NCI-H146 (cell line): Measurements from ENCODE around the gene ADPRHL1.

Source experiments
- DNase-seq: peaks from one replicate; lab custom pipeline; 2025; lab: John Stamatoyannopoulos, UW

The ADPRHL1 gene

DNA sequence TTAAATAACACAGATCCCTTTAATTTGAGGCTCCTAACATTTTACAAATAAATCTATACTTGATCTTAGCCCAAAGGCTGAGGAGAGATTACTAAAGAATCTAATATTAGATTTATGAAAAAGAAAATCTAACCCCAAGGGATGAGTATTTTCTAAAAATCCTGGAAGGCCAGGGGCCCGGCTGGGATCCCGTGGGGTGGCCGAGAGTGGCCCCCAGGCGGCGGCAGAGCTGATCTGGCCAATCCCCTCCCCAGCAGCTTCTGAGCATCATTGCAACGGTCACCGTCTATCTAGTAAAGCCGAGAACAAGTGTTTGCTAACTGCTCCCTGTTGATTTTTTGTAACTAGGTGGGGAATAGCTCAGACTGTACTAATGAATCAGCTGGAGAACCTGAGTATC is 37.5 kb downstream of the ADPRHL1 start:
- no peak for DNase-seq

GRCh38 chr13:113415032-113415431 is 38.3 kb downstream of the ADPRHL1 start:
- DNase-seq, result no peak

DNA sequence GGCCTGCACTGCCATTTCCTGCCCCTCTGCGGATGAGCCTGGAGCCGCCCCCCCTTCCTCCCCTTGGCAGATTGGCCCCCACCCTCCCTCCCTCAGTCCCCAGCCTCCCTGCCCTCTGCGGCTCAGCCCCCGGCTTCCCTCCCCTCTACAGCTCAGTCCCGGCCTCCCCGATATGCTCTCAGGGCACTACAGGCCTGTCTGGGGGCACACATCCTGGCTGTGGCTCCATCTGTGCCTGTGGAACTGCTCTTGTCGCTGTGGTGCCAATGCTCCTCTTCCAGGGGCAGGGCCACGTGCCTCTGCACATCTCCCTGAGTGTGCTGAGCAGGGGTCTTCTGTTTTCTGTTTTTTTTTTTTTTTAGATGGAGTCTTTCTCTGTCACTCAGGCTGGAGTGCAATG is 39.0 kb downstream of the ADPRHL1 start:
- DNase-seq, result no peak

GRCh38 chr13:113413898-113414282 is 39.4 kb downstream of the ADPRHL1 start:
- no peak for DNase-seq

DNA sequence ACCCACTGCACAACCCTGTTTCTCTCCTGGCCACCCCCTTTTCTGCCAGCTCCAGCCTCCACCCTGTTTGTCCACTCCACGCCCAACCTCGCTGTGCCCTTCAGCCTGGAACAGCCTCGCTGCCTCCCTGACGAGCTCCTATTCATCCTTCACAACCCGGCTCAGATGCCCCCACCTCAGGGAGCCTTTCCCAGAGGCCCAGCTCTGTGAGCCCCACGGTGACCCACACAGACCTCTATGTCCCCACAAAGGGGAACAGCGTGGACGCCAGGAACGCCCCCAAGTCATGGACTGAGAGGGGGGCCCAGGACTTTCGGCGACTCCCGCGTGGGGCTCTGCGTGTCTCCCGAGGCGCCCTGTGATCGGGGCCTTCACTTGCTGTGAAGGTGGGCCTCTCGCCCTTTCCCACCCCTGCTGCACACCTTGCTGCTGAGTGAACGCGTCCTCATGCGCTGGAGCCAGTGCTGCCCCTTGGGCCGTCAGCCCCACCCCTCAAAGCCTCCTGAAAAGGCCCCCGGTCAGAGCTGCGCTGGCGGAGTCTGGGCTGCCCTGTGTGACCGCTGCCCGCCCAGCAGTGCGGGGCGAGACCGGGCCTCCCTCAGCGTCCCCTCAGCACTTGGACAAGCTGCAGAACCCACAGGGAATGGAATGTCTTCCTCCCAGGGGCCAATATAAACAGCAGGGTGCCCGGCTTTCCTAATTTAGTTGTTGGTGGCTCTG is 40.0 kb downstream of the ADPRHL1 start:
- DNase-seq, result no peak

GRCh38 chr13:113412440-113412839 is 40.8 kb downstream of the ADPRHL1 start:
- DNase-seq, result no peak

GRCh38 chr13:113411216-113412023 is 41.9 kb downstream of the ADPRHL1 start:
- DNase-seq, result no peak

DNA sequence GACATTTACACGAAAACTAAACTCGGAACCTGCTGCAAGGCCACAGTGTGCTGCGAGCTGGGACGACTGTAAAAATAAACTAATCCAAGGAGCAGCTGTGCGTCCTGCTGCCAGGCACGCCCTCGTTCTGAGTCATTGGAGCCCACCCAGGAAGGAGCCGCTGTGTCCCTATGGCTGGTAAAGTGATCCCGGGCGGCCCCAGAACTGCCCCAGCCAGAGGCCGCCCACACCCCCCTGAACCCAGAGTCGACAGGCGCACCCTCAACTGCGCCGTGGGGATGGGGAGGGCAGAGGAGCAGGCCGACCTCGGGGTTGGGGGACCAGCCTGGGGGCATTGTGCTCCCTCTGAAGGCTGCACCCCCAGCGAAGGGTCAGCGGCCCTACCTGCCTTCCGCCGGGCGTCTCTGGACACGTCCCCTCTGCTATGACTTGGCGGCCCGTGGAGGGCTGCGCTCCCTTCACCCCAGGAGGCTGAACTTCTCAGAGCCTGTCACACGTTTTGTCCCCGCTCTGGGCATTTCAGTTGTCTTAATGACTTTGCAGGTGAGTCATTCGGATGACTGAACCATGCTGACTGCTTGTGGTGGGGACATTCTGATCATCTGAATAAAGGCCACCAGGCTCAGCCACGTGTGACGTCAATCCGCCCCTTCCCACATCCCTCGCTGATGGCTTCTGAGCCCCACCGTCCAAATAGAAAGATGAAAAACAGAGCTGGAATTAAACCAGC is 42.7 kb downstream of the ADPRHL1 start:
- DNase-seq, result peak; percentile 30

- DNase-seq, result no peak
Observed at GRCh38 chr13:113408562-113408961, 44.7 kb downstream of the ADPRHL1 start.

DNA sequence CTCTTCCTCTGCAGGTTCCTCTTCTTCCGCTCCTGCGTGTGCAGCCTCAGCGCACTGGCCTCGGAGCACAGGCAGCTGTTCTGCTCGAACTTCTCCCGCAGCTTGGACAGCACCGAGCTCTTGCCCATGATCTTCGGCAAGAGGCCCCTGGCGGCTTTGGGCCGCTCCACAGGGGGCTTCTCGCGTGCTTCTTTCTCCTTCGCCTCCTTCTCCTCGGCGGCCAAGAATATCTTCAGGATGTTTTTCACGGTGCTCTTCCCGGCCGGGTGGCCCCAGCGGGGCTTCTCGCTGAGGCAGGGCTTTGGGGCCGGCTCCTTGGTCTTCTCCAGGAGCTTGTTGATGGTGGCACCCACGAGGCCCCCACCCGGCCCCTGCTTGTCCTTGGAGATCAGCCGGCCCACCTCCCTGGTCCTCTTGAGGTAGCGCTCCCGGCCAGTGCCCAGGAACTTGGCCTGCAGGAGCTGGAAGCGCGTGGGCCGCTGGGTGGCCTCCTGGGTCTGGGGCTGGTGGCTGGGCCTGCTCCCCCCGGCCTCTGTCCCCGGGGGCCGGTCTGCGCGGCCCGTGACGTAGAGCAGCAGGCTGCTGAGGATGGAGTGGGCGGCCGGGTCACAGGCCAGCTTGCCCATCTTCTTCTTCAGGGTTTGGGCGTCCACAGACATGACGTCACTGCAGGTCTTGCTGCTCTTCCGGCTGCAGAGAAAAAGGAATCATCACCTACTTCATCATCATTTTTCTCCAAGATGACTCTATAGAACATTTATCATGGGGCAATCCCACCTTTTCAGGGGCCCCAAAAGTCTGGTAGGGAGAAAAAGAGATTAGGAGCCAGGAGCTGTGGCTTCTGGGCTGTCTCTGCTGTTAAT is 45.5 kb downstream of the ADPRHL1 start:
- no peak for DNase-seq

DNA sequence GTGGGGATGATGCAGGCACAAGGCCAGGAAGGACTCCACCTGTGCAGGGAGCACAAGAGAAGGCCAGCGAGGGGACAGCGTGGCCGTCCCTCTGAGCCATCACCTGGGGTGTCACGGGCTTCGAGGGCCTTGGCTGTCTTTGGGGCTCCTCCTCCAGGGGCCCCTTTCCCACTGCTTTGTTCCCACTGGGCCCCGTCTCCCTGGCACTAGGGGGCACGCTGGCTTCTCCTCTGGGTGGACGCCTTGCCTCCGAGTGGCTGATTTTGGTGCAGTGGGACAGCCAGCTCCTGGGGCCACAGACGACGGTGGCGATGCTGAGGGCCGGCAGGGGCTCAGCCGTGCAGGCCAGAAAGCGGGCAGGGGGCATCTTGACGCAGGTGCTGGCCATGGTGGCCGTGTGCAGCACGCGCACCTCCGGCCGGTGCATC is 46.2 kb downstream of the ADPRHL1 start:
- DNase-seq, result no peak

GRCh38 chr13:113406321-113407102 is 46.8 kb downstream of the ADPRHL1 start:
- DNase-seq, result no peak

- DNase-seq, result peak; percentile 83
Observed at GRCh38 chr13:113405481-113406300, 47.6 kb downstream of the ADPRHL1 start.

- DNase-seq, result peak; percentile 88
Observed at GRCh38 chr13:113404723-113405471, 48.4 kb downstream of the ADPRHL1 start.

DNA sequence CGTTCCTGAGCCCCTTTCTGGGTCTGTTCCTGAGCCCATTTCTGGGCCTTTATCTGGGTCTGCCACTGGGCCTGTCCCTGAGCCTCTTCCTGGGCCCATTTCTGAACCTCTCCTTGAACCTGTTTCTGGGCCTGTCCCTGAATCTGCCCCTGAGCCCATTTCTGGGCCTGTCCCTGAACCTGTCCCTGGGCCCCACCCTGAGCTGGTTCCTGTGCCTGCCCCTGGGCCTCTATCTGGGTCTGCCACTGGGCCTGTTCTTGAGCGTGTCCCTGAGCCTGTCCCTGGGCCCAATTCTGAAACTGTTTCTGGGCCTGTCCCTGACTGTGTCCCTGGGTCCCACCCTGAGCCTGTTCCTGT is 48.9 kb downstream of the ADPRHL1 start:
- no peak for DNase-seq

DNA sequence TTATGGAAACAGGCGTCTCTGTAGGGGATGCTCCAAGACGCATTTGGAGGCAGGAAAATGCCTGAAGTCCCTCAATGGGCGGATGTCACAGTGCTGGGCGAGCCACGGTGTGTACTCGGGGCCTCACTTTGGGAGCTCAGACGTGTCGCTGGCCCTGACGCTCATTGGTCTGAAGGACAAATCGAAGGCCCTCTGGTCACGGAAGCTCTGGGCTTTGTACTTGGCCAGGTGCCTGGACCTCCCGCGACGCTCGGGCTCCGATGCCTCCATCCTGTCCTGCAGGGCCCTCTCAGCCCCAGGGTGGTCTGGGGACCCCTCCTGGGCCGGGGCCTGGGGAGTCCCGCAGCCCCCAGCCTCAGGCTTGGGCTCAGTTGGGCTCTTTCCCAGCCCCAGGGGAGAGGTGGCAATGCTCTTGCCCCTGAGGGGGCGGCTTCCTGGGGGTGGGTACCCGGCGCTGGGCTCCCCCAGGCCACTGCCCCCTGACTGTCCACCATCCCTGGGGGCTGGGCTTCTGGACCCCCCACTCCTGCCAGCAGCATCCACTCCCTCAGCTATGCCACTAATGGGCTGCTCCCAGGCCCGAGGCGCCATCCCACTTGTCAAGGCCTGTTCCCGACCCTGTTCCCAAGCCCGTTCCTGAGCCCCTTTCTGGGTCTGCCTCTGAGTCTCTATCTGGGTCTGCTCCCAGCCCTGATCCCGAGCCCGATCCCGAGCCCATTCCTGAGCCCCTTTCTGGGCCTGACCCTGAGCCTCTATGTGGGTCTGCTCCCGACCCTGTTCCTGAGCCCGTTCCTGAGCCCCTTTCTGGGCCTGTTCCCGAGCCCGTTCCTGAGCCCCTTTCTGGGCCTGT is 49.8 kb downstream of the ADPRHL1 start:
- DNase-seq, result no peak

GRCh38 chr13:113402471-113403254 is 50.6 kb downstream of the ADPRHL1 start:
- DNase-seq, result no peak
